WTC11 (cell line): ENCODE results near the gene EGFR.

Experiments used
- CREB1 ChIP-seq: sonication (generic); formaldehyde crosslinking; IDR thresholded peaks from 2 replicates; pipeline ENCODE4 v1.8.0; 2023; ENCODE audit warnings: mild to moderate bottlenecking, missing genetic modification reagents
- CTCF ChIP-seq: fragments of 200-600 bp; IDR thresholded peaks from 2 replicates; pipeline ENCODE4 v1.8.0; 2022; ENCODE audit warnings: antibody characterized with exemption
- FOXK1 ChIP-seq: sonication (generic); formaldehyde crosslinking; IDR thresholded peaks from 2 replicates; pipeline ENCODE4 v1.8.0; 2022; ENCODE audit warnings: mild to moderate bottlenecking, moderate library complexity, missing genetic modification reagents
- JUN ChIP-seq: sonication (generic); formaldehyde crosslinking; IDR thresholded peaks from 2 replicates; pipeline ENCODE4 v1.8.0; 2023; ENCODE audit warnings: mild to moderate bottlenecking, missing genetic modification reagents
- MYBL2 ChIP-seq: sonication (generic); formaldehyde crosslinking; IDR thresholded peaks from 2 replicates; pipeline ENCODE4 v1.8.1; 2023; ENCODE audit warnings: mild to moderate bottlenecking, moderate library complexity, missing genetic modification reagents
- PREB ChIP-seq: sonication (generic); formaldehyde crosslinking; IDR thresholded peaks from 2 replicates; pipeline ENCODE4 v1.8.1; 2022; ENCODE audit warnings: mild to moderate bottlenecking, missing genetic modification reagents, moderate library complexity, borderline replicate concordance
- TEAD4 ChIP-seq: sonication (generic); formaldehyde crosslinking; IDR thresholded peaks from 2 replicates; pipeline ENCODE4 v1.8.0; 2022; ENCODE audit warnings: mild to moderate bottlenecking, missing genetic modification reagents
- USF1 ChIP-seq: sonication (generic); formaldehyde crosslinking; IDR thresholded peaks from 2 replicates; pipeline ENCODE4 v1.8.0; 2022; ENCODE audit warnings: mild to moderate bottlenecking, missing genetic modification reagents
- USF2 ChIP-seq: sonication (generic); formaldehyde crosslinking; IDR thresholded peaks from 2 replicates; pipeline ENCODE4 v1.8.1; 2023; ENCODE audit warnings: mild to moderate bottlenecking, missing genetic modification reagents, moderate library complexity
- ZBTB43 ChIP-seq: sonication (generic); formaldehyde crosslinking; IDR thresholded peaks from 2 replicates; pipeline ENCODE4 v1.8.1; 2023; ENCODE audit warnings: mild to moderate bottlenecking, missing genetic modification reagents
- ZNF416 ChIP-seq: fragments of 250-450 bp; sonication (Bioruptor Pico); IDR thresholded peaks from 2 replicates; pipeline ENCODE4 v1.9.0; 2021; ENCODE audit warnings: mild to moderate bottlenecking, inconsistent platforms
- ZNF671 ChIP-seq: fragments of 250-450 bp; sonication (Bioruptor Pico); IDR thresholded peaks from 2 replicates; pipeline ENCODE4 v1.8.0; 2021; ENCODE audit warnings: mild to moderate bottlenecking
- TF ChIP-seq, protein P1 (sequence below): sonication (generic); formaldehyde crosslinking; IDR thresholded peaks from 2 replicates; pipeline ENCODE4 v1.8.0; 2022; ENCODE audit warnings: mild to moderate bottlenecking, missing genetic modification reagents
- TF ChIP-seq, protein P2 (sequence below): sonication (generic); formaldehyde crosslinking; conservative IDR thresholded peaks from 2 replicates; pipeline ENCODE4 v1.8.1; 2022; ENCODE audit warnings: mild to moderate bottlenecking, missing genetic modification reagents

- TF ChIP-seq JUN (CRISPR knock-in tag) (no peak), CTCF (no peak), USF1 (CRISPR knock-in tag) (no peak), USF2 (CRISPR knock-in tag) (no peak), ZBTB43 (CRISPR knock-in tag) (no peak), FOXK1 (CRISPR knock-in tag) (no peak), PREB (no peak), TEAD4 (CRISPR knock-in tag) (no peak), CREB1 (no peak), ZNF671 (CRISPR knock-in tag) (no peak), ZNF416 (CRISPR knock-in tag) (no peak), MYBL2 (CRISPR knock-in tag) (no peak)
- TF ChIP-seq, protein P1, sequence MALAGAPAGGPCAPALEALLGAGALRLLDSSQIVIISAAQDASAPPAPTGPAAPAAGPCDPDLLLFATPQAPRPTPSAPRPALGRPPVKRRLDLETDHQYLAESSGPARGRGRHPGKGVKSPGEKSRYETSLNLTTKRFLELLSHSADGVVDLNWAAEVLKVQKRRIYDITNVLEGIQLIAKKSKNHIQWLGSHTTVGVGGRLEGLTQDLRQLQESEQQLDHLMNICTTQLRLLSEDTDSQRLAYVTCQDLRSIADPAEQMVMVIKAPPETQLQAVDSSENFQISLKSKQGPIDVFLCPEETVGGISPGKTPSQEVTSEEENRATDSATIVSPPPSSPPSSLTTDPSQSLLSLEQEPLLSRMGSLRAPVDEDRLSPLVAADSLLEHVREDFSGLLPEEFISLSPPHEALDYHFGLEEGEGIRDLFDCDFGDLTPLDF (CRISPR knock-in tag), result no peak
- TF ChIP-seq, protein P2, sequence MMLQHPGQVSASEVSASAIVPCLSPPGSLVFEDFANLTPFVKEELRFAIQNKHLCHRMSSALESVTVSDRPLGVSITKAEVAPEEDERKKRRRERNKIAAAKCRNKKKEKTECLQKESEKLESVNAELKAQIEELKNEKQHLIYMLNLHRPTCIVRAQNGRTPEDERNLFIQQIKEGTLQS (CRISPR knock-in tag), result no peak
These were observed 32.1 kb upstream of the EGFR start for GRCh38 chr7:54986716-54987115.
